GM21825 (cell line): ENCODE results near the gene ZBTB32.
"Not testable (repeated sequence)": the region's sequence is repeated elsewhere in the genome, so short reads cannot be mapped to it uniquely, and the experiment has no call there.

Experiments used
- ATAC-seq: cut with Tn5 transposase; IDR thresholded peaks from one replicate; pipeline ENCODE4 v1.9.1; 2021; ENCODE audit warnings: mild to moderate bottlenecking, moderate library complexity; ENCODE audit not compliant: unreplicated experiment

The ZBTB32 gene

GRCh38 chr19:35719402-35720162 lies 15.2 kb downstream of the ZBTB32 start:
- ATAC-seq: no peak

GRCh38 chr19:35720163-35720524 lies 15.8 kb downstream of the ZBTB32 start:
- ATAC-seq: no peak

GRCh38 chr19:35720648-35721047 lies 16.3 kb downstream of the ZBTB32 start:
- ATAC-seq: no peak

- no peak for ATAC-seq
Measured at GRCh38 chr19:35721374-35721773, 17.0 kb downstream of the ZBTB32 start.

GRCh38 chr19:35722461-35722860 lies 18.1 kb downstream of the ZBTB32 start:
- ATAC-seq: no peak

- ATAC-seq: no peak
Measured at GRCh38 chr19:35722897-35723296, 18.5 kb downstream of the ZBTB32 start.

- no peak for ATAC-seq
Measured at GRCh38 chr19:35723671-35724070, 19.3 kb downstream of the ZBTB32 start.

- not testable (repeated sequence) for ATAC-seq
Measured at GRCh38 chr19:35724132-35724531, 19.8 kb downstream of the ZBTB32 start.

- no peak for ATAC-seq
Measured at GRCh38 chr19:35724560-35724959, 20.2 kb downstream of the ZBTB32 start.

GRCh38 chr19:35725216-35725861 lies 21.0 kb downstream of the ZBTB32 start:
- ATAC-seq: no peak

- no peak for ATAC-seq
Measured at GRCh38 chr19:35727053-35727955, 22.9 kb downstream of the ZBTB32 start.

- ATAC-seq: no peak
Measured at GRCh38 chr19:35727956-35728706, 23.8 kb downstream of the ZBTB32 start.

GRCh38 chr19:35729021-35729420 lies 24.7 kb downstream of the ZBTB32 start:
- no peak for ATAC-seq

- no peak for ATAC-seq
Measured at GRCh38 chr19:35729763-35730162, 25.4 kb downstream of the ZBTB32 start.

- ATAC-seq: no peak
Measured at GRCh38 chr19:35730326-35730725, 26.0 kb downstream of the ZBTB32 start.

GRCh38 chr19:35731353-35731752 lies 27.0 kb downstream of the ZBTB32 start:
- no peak for ATAC-seq

GRCh38 chr19:35731779-35732405 lies 27.5 kb downstream of the ZBTB32 start:
- no peak for ATAC-seq

GRCh38 chr19:35732540-35733179 lies 28.3 kb downstream of the ZBTB32 start:
- no peak for ATAC-seq

GRCh38 chr19:35733180-35734125 lies 29.1 kb downstream of the ZBTB32 start:
- no peak for ATAC-seq
